NCI-H2107 treated with DMSO at 0.1 percent for 48 hours (cell line): ENCODE measurements around the gene CD3D.
A peak's percentile ranks its signal among the peaks of the same experiment; 100 is the strongest.

ENCODE experiments used
- DNase-seq: peaks from one replicate; lab custom pipeline; 2025; ENCODE audit not compliant: unreplicated experiment; lab: John Stamatoyannopoulos, UW

CD3D gene

DNA sequence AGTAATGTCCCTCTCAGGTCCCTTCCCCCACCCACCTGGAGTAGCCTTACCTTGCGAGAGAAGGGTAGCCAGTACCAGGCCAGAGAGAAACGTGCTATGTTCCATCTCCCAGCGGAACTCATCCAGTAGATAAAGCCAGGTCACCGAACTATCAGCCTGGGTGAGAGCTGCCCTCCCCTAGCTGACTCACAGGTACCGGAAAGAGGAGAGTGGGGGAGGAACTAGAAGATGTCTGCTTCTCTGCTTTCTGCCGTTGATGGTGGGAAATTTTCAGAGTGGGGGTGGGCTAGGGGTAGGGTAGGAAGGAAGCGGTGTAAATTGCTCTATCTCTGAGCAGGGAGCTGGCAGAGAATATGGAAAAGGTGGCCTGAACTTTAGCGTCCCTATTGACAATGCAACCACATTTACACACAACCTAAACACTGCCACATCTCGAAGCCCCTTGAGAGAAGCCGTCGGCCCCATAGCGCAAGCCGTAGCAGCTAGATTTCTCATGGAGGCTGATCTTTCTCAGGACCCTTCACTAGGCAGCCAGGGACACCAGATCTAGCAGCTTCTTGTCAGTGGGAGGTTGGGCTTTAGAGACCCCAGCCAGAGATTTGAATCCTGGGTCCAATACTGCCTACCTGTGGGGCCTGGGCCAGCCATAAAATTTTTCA, at the start of gene CD3D:
Gene CD3D (minus strand): TSS at position 203 of the 659 bp plus-strand sequence. CDS start 98 bp downstream, at position 105.
- DNase-seq = no peak

DNA sequence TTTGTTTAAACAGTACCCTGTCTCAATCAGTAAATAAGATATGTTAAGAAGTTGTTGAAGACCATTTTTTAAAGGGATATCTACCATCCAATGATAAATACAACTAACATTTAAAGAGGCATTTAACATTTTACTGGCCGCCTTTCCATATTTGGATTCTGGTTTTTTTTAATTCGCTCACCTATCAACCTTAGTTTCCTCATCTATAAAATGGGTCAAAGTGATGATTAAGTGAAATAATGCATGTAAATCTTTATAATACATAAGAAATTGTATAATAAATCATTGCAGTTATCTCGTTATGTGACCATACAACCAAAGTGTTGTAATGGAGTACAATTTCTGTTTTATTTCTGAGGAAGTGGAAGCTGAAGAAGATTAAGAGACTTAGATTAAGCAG, 41.2 kb upstream of the CD3D start:
- no peak for DNase-seq

DNA sequence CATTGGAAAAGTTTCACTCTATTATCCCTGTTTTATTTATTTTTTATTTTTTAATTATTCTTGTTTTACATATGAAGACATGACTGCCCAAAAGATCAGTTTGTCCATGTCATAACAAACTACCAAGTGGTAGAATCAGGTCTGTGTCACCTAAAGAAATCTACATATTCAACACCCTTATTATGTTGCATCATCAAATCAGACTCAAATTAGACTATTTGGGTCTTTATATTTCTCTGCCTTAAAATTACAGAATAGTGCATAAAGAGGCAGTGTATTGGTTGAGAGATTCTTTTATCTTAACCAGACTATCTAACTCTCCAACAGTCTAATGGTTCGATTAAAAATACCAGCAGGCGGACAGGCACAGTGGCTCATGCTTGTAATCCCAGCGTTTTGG, 40.4 kb upstream of the CD3D start:
- DNase-seq = no peak

DNA sequence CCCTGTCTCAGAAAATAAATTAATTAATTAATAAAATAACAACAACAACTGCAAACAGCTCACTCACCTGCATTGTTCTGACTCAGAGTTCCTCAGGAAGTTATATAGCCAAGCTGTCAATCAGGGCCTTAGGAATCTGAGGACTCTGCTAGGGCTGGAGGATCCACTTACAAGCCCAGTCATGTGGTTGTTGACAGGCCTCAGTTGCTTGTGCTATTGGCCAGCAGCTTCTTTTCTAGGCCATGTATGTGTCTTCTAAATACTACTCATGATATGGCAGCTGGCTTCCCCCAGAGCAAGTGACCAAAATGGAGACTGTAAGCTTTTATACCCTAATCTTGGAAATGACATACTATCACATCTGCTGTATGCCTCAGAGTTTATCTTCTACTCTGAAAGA, 38.1 kb upstream of the CD3D start:
- no peak for DNase-seq

DNA sequence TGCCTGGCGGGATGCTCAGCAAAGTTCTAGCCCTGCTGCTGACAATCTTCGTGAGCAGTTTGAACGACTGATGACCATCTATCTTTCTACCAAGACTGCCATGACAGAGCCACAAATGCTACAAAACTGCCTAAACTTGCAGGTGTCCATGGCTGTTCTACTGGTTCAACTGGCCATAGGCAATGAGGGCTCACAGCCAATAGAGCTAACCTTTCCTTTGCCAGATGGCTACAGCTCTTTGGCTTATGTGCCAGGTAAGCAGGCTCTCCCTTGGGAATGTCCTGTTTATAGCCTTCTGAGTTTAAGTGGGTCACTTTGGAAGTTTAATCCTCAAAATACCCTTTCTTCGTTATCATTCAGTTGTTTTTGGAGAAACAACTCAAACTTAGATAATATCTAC, 37.0 kb upstream of the CD3D start:
- no peak for DNase-seq

DNA sequence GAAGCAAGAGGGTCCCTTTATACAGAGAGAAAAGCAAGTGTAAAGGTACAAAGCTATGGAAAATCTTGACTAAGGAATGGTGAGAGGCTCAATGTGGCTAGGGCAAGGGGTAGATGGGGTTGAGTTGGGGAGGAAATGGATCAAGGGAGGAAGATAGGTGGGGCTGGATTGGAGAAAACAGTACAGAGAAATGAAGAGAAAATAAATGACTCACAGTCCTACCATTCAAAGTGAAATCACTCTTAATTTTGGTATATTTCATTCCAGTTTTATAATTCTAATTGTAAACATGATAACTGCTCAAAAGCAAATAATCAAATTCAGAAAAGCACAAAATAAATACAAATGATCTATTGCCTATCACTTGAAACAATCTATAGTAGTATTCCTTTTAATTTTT, 33.5 kb upstream of the CD3D start:
- DNase-seq = no peak

DNA sequence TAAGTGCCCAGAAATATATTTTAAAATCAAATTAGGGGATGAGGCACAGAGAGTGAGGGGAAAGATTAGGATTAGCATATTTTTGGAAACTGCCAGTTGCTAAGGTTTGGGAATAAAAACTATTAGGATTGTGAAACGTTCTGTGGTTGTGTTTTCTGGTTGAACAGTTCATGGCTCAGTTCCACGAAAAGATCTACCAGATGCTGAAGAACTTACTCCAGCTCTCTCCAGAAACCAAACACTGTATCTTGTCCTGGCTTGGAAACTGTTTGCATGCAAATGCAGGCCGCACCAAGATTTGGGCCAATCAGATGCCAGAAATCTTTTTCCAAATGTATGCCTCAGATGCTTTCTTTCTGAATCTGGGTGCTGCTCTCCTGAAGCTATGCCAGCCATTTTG, 32.2 kb upstream of the CD3D start:
- no peak for DNase-seq

DNA sequence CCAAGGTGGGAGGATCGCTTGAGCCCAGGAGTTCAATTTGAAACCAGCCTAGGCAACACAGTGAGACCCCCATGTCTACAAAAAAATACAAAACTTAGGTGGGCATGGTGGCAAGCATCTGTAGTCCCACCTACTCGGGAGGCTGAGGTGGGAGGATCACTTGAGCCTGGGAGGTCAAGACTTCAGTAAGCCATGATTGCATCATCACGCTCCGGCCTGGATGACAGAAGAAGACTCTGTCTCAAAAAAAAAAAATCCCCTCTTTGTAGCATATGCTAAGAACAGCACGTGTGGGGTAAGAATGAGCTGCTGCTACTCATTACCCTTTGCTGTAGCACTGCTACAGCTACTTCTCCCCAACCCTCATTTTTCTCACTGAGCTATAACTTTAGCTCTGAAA, 31.4 kb upstream of the CD3D start:
- no peak for DNase-seq

DNA sequence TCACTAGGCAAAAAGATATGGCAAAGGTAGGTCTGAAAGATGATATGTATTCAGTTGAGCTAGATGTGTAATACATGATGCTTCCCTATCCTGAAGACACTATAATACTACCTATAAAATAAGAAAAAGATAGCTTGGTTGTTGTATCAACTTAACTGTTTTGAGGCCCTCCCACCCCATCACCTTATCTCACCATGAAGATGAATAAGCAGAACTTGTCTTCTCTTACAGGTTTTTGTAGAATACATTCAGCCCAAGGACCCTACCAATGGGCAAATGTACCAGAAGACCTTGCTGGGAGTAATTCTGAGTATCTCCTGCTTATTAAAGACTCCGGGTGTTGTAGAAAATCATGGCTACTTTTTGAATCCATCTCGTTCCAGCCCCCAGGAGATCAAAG, 30.8 kb upstream of the CD3D start:
- DNase-seq = no peak

DNA sequence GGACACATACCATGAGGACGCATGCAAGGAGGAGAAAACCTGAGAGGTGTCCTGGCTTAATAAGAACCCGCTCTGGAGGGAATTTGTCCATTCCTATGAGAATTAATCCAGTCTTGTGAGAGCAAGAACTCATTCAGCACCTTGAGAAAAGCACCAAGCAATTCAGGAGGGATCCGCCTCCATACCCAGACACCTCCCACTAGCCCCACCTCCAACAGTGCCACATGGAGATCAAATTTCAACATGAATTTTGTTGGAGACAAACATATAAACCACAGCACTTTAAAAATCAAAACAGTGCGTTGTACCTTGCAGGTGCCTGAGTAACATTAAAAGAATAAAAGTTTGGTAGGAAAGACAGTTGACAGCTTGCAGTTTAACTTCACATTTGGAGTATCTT, 28.3 kb upstream of the CD3D start:
- DNase-seq = peak; percentile 18

DNA sequence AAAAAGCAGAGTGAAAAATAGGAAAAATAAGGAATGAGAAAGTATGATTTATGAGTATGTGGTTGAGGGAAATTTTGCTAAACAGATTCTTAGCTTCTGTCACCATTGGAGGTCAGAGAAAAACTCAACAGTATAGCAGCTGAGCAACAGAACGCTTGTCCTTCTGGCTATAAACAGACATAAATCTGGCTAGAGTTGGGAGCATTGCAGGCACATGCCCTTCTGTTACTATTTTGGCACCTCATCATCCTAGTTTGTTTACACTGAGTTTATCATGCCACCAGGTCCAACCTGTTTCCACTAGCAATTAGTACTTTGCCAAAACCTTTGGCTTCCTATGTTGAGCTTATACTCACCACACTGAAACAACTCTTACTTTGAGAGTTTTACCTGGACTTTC, 23.8 kb upstream of the CD3D start:
- DNase-seq = no peak

DNA sequence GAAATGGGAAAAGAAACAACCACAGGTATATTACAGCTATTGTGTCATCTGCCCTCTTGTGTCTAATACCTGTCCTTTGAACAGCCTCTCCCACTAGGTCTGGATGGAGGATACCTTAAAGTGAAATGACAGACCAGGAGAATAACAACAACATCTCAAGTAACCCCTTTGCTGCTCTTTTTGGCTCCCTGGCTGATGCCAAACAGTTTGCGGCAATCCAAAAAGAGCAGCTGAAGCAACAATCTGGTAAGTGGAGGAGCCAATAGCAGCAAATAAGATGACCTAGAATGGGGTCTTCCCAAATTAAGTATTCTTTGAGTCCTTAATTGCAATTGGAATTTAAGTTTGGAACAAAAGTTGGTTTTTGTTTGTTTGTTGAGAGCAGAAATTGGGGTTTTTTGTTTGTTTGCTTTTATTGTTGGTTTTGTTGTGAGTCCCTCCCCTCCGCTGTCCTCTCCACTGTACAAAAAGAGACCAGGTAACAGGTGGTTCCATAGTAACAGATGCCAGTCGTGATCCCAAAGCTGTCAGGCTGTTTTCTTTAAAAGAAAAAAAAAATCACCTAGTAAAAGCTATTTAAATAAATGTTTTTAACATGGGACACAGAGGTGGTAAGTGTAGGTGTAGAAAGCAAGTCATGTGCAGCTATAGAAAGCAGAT, 22.6 kb upstream of the CD3D start:
- no peak for DNase-seq

DNA sequence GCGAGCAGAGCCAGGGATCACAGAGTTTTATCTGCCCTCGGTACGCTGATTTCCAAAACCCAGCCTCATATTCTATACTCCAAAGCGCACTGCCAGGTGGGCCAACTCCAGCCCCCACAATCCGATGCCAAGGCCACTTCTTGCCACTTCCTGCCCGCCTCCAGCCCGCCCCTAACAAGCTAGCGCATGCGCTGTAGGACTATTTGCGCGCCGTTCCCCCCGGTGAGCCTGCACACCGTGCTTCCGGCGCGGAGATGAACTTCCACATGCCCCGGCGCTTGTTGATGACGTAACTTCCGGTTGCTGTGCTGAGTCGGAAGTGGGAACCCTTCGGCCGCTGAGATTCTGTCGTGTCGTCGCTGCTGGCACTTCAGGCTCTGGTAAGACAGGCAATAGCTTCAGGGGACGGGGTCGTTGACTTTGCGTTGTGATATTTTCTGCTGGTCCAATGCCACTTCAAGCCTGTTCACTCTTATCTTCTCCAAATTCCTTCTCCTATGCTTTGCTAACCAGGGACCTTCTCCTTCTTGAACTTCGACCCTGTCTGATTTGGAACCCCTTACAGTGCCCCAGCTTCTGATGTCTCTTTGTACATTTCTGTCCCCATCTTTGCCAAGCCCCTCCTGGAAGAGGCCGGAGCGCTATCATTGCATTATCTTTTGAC, 16.9 kb upstream of the CD3D start, which contains the start of gene UBE4A:
Gene UBE4A (plus strand): TSS at position 306 of the 664 bp plus-strand sequence. CDS start 5,481 bp downstream, outside the sequence.
- peak; percentile 88 for DNase-seq

DNA sequence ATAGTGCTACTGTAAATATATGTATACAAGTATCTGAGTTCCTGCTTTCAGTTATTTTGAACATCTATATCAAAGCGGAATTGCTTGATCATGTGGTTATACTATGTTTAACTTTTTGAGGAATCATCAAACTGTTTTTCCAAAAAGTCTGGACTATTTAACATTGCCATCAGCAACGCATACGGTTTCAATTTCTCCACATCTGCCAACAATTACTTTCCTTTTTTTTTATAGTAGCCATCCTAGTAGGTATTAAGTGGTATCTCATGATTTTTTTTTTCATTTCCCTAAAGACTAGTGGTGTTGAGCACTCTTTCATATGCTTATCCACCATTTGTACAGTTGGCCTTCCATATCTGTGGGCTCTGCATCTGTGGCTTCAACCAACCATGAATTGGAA, 15.6 kb upstream of the CD3D start:
- no peak for DNase-seq

DNA sequence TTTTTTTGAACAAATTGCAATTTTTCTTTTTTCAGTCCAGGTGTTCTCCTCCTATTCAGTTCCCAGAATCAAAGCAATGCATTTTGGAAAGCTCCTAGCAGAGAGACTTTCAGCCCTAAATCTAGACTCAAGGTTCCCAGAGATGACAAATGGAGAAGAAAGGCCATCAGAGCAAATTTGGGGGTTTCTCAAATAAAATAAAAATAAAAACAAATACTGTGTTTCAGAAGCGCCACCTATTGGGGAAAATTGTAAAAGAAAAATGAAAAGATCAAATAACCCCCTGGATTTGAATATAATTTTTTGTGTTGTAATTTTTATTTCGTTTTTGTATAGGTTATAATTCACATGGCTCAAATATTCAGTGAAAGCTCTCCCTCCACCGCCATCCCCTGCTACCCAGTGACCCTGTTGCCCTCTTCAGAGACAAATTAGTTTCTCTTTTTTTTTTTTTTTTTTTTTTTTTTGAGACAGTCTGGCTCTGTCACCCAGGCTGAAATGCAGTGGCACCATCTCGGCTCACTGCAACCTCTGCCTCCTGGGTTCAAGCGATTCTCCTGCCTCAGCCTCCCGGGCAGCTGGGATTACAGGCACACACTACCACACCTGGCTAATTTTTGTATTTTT, 10.7 kb upstream of the CD3D start:
- DNase-seq = no peak

DNA sequence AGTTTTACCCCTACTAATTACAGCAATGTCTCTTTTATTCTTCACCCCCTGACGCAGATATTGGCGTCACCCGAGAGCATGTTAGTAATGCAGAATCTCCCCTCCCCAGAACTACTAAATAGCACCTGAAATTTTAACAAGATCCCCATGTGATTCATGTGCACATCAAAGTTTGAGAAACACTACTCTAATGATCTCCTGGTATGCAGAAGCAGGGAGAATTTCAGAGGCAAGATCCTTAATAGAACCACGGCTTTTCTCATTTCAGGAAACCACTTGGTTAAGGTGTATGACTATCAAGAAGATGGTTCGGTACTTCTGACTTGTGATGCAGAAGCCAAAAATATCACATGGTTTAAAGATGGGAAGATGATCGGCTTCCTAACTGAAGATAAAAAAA, 7.0 kb upstream of the CD3D start:
- DNase-seq = no peak

DNA sequence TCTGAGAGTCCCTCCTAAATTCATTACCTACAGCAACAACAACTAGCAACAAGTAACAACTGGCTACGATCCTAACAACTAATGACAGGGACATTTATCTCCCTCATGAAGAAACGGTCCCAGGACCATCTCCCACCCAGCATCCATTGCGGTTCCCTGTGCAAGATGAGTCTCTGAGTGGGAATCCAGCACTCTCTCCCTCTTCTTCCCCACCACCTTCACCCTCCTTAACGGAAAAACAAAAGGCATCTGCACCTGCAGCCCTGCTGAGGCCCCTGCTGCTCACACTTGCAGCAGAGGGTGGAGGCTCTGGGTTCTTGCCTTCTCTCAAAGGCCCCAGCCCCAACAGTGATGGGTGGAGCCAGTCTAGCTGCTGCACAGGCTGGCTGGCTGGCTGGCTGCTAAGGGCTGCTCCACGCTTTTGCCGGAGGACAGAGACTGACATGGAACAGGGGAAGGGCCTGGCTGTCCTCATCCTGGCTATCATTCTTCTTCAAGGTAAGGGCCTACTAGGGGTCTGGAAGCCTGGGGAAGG, 1.5 kb upstream of the CD3D start, which contains the start of gene CD3G:
Gene CD3G (plus strand): TSS at position 364 of the 535 bp plus-strand sequence. CDS start 80 bp downstream, at position 444.
- DNase-seq = peak; percentile 4

DNA sequence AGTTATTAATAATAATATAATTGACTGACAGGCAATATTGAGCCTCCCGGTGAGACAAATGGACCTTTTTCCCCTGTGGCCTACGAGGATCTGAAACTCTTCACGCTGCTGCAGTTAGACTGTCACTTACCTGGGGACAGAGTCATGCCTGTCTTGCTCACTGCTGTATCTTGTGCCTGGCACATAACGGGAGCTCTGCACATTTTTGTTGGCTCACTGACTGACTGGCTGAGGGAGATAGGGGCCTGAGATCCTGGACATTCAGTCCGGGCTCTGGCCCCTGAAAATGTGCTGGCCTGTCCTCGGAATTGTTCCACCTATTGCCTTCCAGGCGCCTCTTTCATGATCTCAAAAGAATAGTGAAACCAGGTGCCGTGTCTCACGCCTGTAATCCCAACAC, 743 bp upstream of the CD3D start:
- DNase-seq = no peak

DNA sequence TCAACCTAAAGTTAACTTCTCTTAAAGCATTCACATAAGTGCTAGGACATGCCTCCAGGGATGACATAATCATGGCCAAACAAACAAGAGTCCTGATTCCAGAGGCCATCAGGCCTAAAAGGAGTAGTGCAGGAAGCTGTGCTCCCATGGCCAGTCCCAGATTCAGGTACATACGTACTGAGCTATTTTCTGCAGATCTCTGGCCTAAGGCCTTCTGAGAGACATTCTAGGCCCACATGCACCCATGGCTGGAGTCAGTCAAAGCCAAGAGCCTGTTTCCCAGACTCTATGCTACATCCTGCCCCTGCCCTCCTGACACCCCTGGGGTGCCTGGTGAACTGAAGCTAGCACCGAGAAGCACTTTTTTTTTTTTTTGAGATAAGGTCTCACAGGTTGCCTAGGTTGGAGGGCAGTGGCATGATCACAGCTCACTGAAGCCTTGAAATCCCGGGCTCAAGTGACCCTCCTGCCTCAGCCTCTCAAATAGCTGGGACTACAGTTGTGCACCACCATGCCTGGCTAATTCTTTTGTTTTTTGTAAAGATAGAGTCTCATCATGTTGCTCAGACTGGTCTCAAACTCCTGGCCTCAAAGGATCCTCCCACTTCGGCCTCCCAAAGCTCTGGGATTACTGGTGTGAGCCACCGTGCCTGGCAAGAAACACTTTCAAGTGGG, 553 bp downstream of the CD3D start:
- no peak for DNase-seq

DNA sequence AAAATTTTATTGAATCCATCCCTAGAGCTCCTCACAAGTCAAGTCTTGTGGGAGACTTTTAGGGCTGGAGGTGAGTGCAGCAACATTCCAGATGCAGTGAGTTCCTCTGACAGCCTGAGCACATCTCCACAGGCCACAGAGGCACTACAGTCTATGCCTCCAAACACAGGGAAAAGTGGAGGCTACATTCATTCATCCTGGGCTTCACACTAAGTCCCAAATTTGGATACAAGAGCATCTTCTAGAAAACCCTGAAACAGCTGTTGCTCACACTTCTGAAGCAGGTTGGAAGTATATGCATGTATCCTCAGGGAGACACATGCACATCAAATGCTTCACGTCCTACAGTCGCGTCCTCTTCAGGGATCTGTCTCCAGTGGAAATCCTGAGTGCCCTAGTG, 1.2 kb downstream of the CD3D start:
- DNase-seq = no peak

DNA sequence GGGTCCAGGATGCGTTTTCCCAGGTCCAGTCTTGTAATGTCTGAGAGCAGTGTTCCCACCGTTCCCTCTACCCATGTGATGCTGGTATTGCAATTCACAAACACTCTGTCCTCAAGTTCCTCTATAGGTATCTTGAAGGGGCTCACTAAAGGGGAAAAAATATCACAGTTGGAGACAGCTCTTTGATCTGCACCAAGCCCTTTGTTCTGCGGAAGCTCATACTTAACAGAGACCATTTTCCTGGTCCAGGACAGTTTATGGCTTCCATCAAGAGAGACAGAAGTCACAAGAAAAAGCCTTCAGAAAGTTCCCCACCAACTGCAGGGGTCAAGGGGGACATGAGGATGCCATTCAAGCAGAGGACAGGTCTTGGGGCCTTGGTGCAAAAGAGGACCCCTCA, 2.1 kb downstream of the CD3D start:
- DNase-seq = no peak
